ENCODE measurements around the gene S100A7. TPM values are rescaled to one million over a fixed set of nuclear protein-coding genes. Genes with fewer than 3 reads are reported as not detected.
"Not testable (repeated sequence)": the region's sequence is repeated elsewhere in the genome, so short reads cannot be mapped to it uniquely, and the experiment has no call there.

Gene S100A7
- total and polyA plus RNA-seq, 2 of the 4 experiments (the other 2 are of a cell fraction), result not detected

- H2AK9ac ChIP-seq (replicated peaks; ENCODE audit: low read depth, low read length, poor library complexity), result not testable (repeated sequence)
Observed at GRCh38 chr1:153413961-153414360, 46.5 kb downstream of the S100A7 start.

More at GRCh38 chr1:153413961-153414360, 46.5 kb downstream of the S100A7 start:
- H3K9ac ChIP-seq (ENCODE audit: low read depth, low read length); H3K27me3 ChIP-seq (ENCODE audit: control insufficient read depth, insufficient read depth, low read length); H2BK20ac ChIP-seq (ENCODE audit: low read depth, low read length); H3K23ac ChIP-seq (ENCODE audit: low read depth, low read length); H2BK5ac ChIP-seq (ENCODE audit: low read depth, low read length, poor library complexity, severe bottlenecking); H4K20me1 ChIP-seq (ENCODE audit: insufficient read depth, low read length); H3K56ac ChIP-seq (ENCODE audit: extremely low read depth, insufficient read depth, low read length); H3K4ac ChIP-seq (ENCODE audit: low read depth, low read length); BruUV-seq (replicated peaks); ATAC-seq (ENCODE audit: low read depth); H3K9me3 ChIP-seq (ENCODE audit: control insufficient read depth, insufficient read depth, low read length); dilution Hi-C loops (cut with HindIII; ENCODE audit: low sequenced_read_pairs, unreplicated experiment); H3K4me2 ChIP-seq (ENCODE audit: low read depth, low read length); H4K91ac ChIP-seq (ENCODE audit: insufficient read depth, low read depth, low read length); H3K79me1 ChIP-seq (ENCODE audit: low read depth in 1 of 2, low read length in 2 of 2); H3K9me1 ChIP-seq (ENCODE audit: insufficient read depth, low read length); H2AFZ ChIP-seq (replicated peaks; ENCODE audit: low read length, poor library complexity); H3K4me1 ChIP-seq (ENCODE audit: control insufficient read depth, insufficient read depth, low read length); H3K18ac ChIP-seq (ENCODE audit: low read depth, low read length); intact Hi-C loops (cut with micrococcal nuclease); H3K27ac ChIP-seq (ENCODE audit: insufficient read depth, low read length); H3K4me3 ChIP-seq (ENCODE audit: insufficient read depth, low read depth, low read length); H2BK15ac ChIP-seq (ENCODE audit: low read depth, low read length); H2BK120ac ChIP-seq (ENCODE audit: low read depth, low read length); in situ Hi-C loops (cut with MboI; ENCODE audit: low sequenced_read_pairs); H4K8ac ChIP-seq (ENCODE audit: low read depth in 2 of 2, low read length in 2 of 2); POLR2A ChIA-PET (ENCODE audit: unreplicated experiment); H2AK5ac ChIP-seq (ENCODE audit: low read depth, low read length); H3K14ac ChIP-seq (replicated peaks; ENCODE audit: low read depth, low read length); CTCF ChIA-PET; DNase-seq; H4K5ac ChIP-seq (ENCODE audit: low read depth, low read length); H3K36me3 ChIP-seq (ENCODE audit: control insufficient read depth, insufficient read depth, low read length): not testable (repeated sequence)

Other genes starting within 250 kb of the S100A7 start
- gene PRR9, start 243.1 kb downstream of the S100A7 start, total RNA-seq (2012; rRNA removed), result not detected in 2 replicates
- not detected in 2 replicates for gene PRR9, start 243.1 kb downstream of the S100A7 start, polyA plus RNA-seq (2012; rRNA removed)
- gene LORICRIN, start 201.0 kb downstream of the S100A7 start, total RNA-seq (2012; rRNA removed), result not detected in 2 replicates
- gene LORICRIN, start 201.0 kb downstream of the S100A7 start, polyA plus RNA-seq (2012; rRNA removed), result not detected in 2 replicates
- gene PGLYRP3, start 147.7 kb downstream of the S100A7 start, total RNA-seq (2012; rRNA removed), result not detected in 2 replicates
- not detected in 2 replicates for gene PGLYRP3, start 147.7 kb downstream of the S100A7 start, polyA plus RNA-seq (2012; rRNA removed)
- gene PGLYRP4, start 111.8 kb downstream of the S100A7 start, total RNA-seq (2012; rRNA removed), result not detected in 2 replicates
- not detected in 2 replicates for gene PGLYRP4, start 111.8 kb downstream of the S100A7 start, polyA plus RNA-seq (2012; rRNA removed)
- not detected in 2 replicates for gene S100A9, start 102.8 kb downstream of the S100A7 start, total RNA-seq (2012; rRNA removed)
- not detected in 2 replicates for gene S100A9, start 102.8 kb downstream of the S100A7 start, polyA plus RNA-seq (2012; rRNA removed)
- not detected in 2 replicates for gene S100A12, start 85.0 kb downstream of the S100A7 start, total RNA-seq (2012; rRNA removed)
- not detected in 2 replicates for gene S100A12, start 85.0 kb downstream of the S100A7 start, polyA plus RNA-seq (2012; rRNA removed)
- gene S100A8, start 69.6 kb downstream of the S100A7 start, total RNA-seq (2012; rRNA removed), result not detected in 2 replicates
- gene S100A8, start 69.6 kb downstream of the S100A7 start, polyA plus RNA-seq (2012; rRNA removed), result not detected in 2 replicates
- gene S100A7A, start 44.1 kb downstream of the S100A7 start, total RNA-seq (2012; rRNA removed), result not detected in 2 replicates
- gene S100A7A, start 44.1 kb downstream of the S100A7 start, polyA plus RNA-seq (2012; rRNA removed), result not detected in 2 replicates
- 373 and 555 TPM in 2 replicates for gene S100A6, start 75.3 kb upstream of the S100A7 start, total RNA-seq (2012; rRNA removed)
- 1,755 and 2,394 TPM in 2 replicates for gene S100A6, start 75.3 kb upstream of the S100A7 start, polyA plus RNA-seq (2012; rRNA removed)
- gene S100A5, start 80.3 kb upstream of the S100A7 start, total RNA-seq (2012; rRNA removed), result 0.56 TPM in 1 of 2 replicates, not detected in the other
- 0.27 and 0.55 TPM in 2 replicates for gene S100A5, start 80.3 kb upstream of the S100A7 start, polyA plus RNA-seq (2012; rRNA removed)
- 5.6 and 7.5 TPM in 2 replicates for gene S100A4, start 85.2 kb upstream of the S100A7 start, total RNA-seq (2012; rRNA removed)
- gene S100A4, start 85.2 kb upstream of the S100A7 start, polyA plus RNA-seq (2012; rRNA removed), result 15.0 and 16.6 TPM in 2 replicates
- 1.4 and 2.9 TPM in 2 replicates for gene S100A3, start 88.6 kb upstream of the S100A7 start, total RNA-seq (2012; rRNA removed)
- gene S100A3, start 88.6 kb upstream of the S100A7 start, polyA plus RNA-seq (2012; rRNA removed), result 4.5 and 6.2 TPM in 2 replicates
- 3.6 and 4.4 TPM in 2 replicates for gene S100A2, start 105.2 kb upstream of the S100A7 start, total RNA-seq (2012; rRNA removed)
- gene S100A2, start 105.2 kb upstream of the S100A7 start, polyA plus RNA-seq (2012; rRNA removed), result 7.9 and 9.5 TPM in 2 replicates
- gene S100A16, start 152.5 kb upstream of the S100A7 start, total RNA-seq (2012; rRNA removed), result 201 and 226 TPM in 2 replicates
- 515 and 543 TPM in 2 replicates for gene S100A16, start 152.5 kb upstream of the S100A7 start, polyA plus RNA-seq (2012; rRNA removed)
- not detected in 2 replicates for gene S100A14, start 155.7 kb upstream of the S100A7 start, total RNA-seq (2012; rRNA removed)
- gene S100A14, start 155.7 kb upstream of the S100A7 start, polyA plus RNA-seq (2012; rRNA removed), result 0.10 and 0.14 TPM in 2 replicates
- gene S100A13, start 166.9 kb upstream of the S100A7 start, total RNA-seq (2012; rRNA removed), result 122 and 225 TPM in 2 replicates
- gene S100A13, start 166.9 kb upstream of the S100A7 start, polyA plus RNA-seq (2012; rRNA removed), result 468 and 529 TPM in 2 replicates
- gene S100A1, start 167.8 kb upstream of the S100A7 start, total RNA-seq (2012; rRNA removed), result 0.18 TPM in 1 of 2 replicates, not detected in the other
- 0.29 and 0.59 TPM in 2 replicates for gene S100A1, start 167.8 kb upstream of the S100A7 start, polyA plus RNA-seq (2012; rRNA removed)
- 33.9 and 38.9 TPM in 2 replicates for gene CHTOP, start 173.4 kb upstream of the S100A7 start, total RNA-seq (2012; rRNA removed)
- 49.3 and 50.8 TPM in 2 replicates for gene CHTOP, start 173.4 kb upstream of the S100A7 start, polyA plus RNA-seq (2012; rRNA removed)
- gene SNAPIN, start 198.1 kb upstream of the S100A7 start, total RNA-seq (2012; rRNA removed), result 37.2 and 40.9 TPM in 2 replicates
- gene SNAPIN, start 198.1 kb upstream of the S100A7 start, polyA plus RNA-seq (2012; rRNA removed), result 37.4 and 39.1 TPM in 2 replicates
- gene ILF2, start 210.3 kb upstream of the S100A7 start, total RNA-seq (2012; rRNA removed), result 405 and 504 TPM in 2 replicates
- gene ILF2, start 210.3 kb upstream of the S100A7 start, polyA plus RNA-seq (2012; rRNA removed), result 269 and 273 TPM in 2 replicates
- not detected in 2 replicates for gene NPR1, start 218.0 kb upstream of the S100A7 start, total RNA-seq (2012; rRNA removed)
- 0.02 and 0.03 TPM in 2 replicates for gene NPR1, start 218.0 kb upstream of the S100A7 start, polyA plus RNA-seq (2012; rRNA removed)

Measured in IMR-90 (cell line).